Measurements from ENCODE around the gene INTS1. TPM values are rescaled to one million over a fixed set of nuclear protein-coding genes. Genes with fewer than 3 reads are reported as not detected.

Gene INTS1
- total RNA-seq, 1 donor from 2014 or later = 134 TPM

- Mint-ChIP-seq H3K4me1 (ENCODE audit: unreplicated experiment) (peaks cover 17% of the 10 kb centered on the region), H3K36me3 (no peaks in the 10 kb centered on the region), H3K27me3 (peaks cover 39% of the 10 kb centered on the region), H3K4me3 (peak overlapping the region; percentile 83), H3K9me3 (no peaks in the 10 kb centered on the region), H3K27ac (peak overlapping the region; percentile 63)
- DNase-seq (ENCODE audit: extremely low spot score, unreplicated experiment) = no peak
- TF ChIP-seq, protein P1, sequence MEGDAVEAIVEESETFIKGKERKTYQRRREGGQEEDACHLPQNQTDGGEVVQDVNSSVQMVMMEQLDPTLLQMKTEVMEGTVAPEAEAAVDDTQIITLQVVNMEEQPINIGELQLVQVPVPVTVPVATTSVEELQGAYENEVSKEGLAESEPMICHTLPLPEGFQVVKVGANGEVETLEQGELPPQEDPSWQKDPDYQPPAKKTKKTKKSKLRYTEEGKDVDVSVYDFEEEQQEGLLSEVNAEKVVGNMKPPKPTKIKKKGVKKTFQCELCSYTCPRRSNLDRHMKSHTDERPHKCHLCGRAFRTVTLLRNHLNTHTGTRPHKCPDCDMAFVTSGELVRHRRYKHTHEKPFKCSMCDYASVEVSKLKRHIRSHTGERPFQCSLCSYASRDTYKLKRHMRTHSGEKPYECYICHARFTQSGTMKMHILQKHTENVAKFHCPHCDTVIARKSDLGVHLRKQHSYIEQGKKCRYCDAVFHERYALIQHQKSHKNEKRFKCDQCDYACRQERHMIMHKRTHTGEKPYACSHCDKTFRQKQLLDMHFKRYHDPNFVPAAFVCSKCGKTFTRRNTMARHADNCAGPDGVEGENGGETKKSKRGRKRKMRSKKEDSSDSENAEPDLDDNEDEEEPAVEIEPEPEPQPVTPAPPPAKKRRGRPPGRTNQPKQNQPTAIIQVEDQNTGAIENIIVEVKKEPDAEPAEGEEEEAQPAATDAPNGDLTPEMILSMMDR (conservative IDR thresholded peaks at IDR 0.05) = no peak
Measured at GRCh38 chr7:1529383-1530116, 25.4 kb upstream of the INTS1 start.

- Mint-ChIP-seq H3K27ac (peak overlapping the region; percentile 0), H3K36me3 (no peaks in the 10 kb centered on the region), H3K9me3 (no peaks in the 10 kb centered on the region), H3K27me3 (peaks cover 21% of the 10 kb centered on the region), H3K4me1 (ENCODE audit: unreplicated experiment) (peaks cover 5% of the 10 kb centered on the region), H3K4me3 (peak overlapping the region; percentile 42)
- no peak for DNase-seq (ENCODE audit: extremely low spot score, unreplicated experiment)
- TF ChIP-seq, protein P1 (conservative IDR thresholded peaks at IDR 0.05) = no peak
Measured at GRCh38 chr7:1526271-1526754, 22.1 kb upstream of the INTS1 start.

- TF ChIP-seq, protein P1 (conservative IDR thresholded peaks at IDR 0.05) = no peak
- H3K27me3 Mint-ChIP-seq = peaks cover 21% of the 10 kb centered on the region
- H3K9me3 Mint-ChIP-seq = no peaks in the 10 kb centered on the region
- H3K27ac Mint-ChIP-seq = no peak overlapping the region
- peaks cover 5% of the 10 kb centered on the region for H3K4me1 Mint-ChIP-seq (ENCODE audit: unreplicated experiment)
- DNase-seq (ENCODE audit: extremely low spot score, unreplicated experiment) = no peak
- H3K36me3 Mint-ChIP-seq = no peaks in the 10 kb centered on the region
- no peak overlapping the region for H3K4me3 Mint-ChIP-seq
Measured at GRCh38 chr7:1525409-1525808, 21.2 kb upstream of the INTS1 start.

DNA sequence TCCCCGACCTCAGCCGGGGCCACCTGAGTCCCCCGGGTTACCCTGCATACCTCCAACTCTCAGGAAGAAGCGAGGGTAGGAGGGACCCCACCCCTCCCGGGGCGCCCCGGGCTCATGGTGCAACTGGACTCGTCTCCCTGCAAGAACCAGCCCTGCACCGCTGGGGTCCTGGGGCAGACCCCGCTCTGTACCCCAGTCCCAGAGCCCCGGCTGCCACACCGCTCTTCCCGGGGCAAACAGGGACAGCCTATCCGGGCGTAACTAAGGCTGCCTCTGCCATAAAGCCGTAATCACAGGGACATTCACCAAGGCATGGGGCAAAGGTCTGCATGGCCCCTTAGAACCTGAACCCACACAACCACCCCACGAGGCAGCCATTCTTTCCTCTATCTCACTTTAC lies 19.7 kb upstream of the INTS1 start:
- peaks cover 5% of the 10 kb centered on the region for H3K9me3 Mint-ChIP-seq
- no peak overlapping the region for H3K4me3 Mint-ChIP-seq
- TF ChIP-seq, protein P1 (conservative IDR thresholded peaks at IDR 0.05) = no peak
- no peak overlapping the region for H3K27ac Mint-ChIP-seq
- H3K36me3 Mint-ChIP-seq = no peaks in the 10 kb centered on the region
- H3K4me1 Mint-ChIP-seq (ENCODE audit: unreplicated experiment) = peaks cover 5% of the 10 kb centered on the region
- peaks cover 19% of the 10 kb centered on the region for H3K27me3 Mint-ChIP-seq
- no peak for DNase-seq (ENCODE audit: extremely low spot score, unreplicated experiment)

GRCh38 chr7:1523208-1523607 lies 19.0 kb upstream of the INTS1 start:
- DNase-seq (ENCODE audit: extremely low spot score, unreplicated experiment) = no peak
- peaks cover 19% of the 10 kb centered on the region for H3K27me3 Mint-ChIP-seq
- no peak overlapping the region for H3K27ac Mint-ChIP-seq
- H3K36me3 Mint-ChIP-seq = no peaks in the 10 kb centered on the region
- TF ChIP-seq, protein P1 (conservative IDR thresholded peaks at IDR 0.05) = no peak
- peaks cover 5% of the 10 kb centered on the region for H3K9me3 Mint-ChIP-seq
- no peak overlapping the region for H3K4me3 Mint-ChIP-seq
- H3K4me1 Mint-ChIP-seq (ENCODE audit: unreplicated experiment) = peaks cover 5% of the 10 kb centered on the region
